ENCODE results near the gene ASB2.

The ASB2 gene

DNA sequence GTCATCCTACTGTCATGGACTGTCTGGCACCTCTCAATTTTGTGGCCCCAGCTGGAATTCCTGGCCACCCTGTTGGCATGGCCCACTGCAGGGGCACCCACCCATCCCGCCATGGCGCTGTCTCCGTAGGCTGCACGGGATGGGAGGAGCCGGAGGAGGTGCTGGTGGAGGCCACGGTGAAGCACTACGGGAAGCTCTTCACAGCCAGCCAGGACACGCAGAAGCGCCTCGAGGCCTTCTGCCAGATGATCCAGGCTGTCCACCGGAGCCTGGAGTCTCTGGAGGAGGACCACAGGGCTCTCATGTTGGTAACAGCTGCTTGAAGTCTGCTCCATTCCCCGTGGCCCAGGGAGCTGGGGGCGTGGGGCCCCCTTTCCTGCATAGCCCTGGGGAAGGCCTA lies 24.6 kb upstream of the ASB2 start:
- no peak for DNase-seq

DNA sequence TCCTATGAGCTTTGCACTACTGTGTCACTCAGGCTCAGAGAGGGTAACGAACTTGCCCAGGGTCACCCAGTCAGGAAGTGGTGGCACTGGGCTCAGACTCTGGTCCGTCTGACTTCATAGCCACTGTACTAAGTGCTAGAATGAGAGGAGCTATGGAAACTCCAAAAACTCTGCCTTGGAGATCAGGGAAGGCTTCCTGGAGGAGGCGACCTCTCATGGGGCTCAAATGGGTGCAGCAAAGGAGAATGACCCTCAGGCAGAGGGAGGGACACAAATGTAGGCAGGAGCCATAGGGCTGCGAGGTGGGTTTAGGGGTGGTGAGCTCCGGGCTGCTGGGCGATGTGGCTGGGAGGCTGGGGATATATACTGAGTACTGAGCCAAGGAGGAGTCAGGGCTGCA lies 23.9 kb upstream of the ASB2 start:
- DNase-seq: no peak

- no peak for DNase-seq
These were observed 23.2 kb upstream of the ASB2 start for GRCh38 chr14:93999573-93999972.

GRCh38 chr14:93998871-93999403 lies 22.6 kb upstream of the ASB2 start:
- DNase-seq: no peak

DNA sequence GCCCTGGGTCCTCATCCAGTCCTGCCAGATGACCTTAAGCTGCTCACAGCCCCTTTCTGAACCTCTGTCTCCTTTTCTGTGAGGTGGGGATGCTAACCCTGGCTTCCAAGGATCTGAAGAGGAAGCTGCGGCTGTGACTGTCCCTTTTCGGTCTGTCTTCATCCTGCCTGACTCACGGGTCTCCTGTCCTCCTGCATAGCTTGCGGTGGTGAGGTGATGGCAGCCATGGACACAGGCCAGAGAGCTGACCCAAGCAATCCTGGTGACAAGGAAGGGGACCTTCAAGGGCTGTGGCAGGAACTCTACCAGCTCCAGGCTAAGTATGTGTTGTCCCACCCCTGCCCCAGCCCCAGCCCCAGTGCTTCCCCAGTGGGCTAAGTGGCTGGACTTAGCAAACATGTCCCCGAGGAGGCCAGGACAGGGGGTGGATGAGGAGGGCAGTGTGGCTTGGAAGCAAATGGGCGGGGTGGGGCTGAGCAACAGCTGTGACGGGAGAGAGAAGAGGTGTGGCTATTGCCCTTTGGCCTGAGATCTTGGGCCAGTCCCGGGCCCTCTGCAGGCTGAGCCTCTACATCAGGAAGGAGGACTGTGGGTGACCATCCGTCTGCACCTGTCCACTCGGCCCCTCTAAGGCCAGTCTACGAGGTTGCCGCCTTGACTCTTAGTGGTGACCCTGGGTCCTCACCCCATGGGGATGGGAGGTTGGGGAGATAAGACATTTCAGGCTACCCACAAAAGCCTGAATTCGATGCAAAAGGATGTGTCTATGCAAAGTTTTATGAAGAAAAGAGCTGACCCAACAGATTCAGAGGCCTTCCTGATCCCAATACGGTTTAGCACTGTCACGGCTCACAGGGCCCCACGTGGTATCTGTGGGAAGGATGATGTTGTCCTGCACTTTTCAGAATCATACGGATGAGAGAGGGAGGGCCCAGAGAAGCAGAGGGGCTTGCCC lies 21.8 kb upstream of the ASB2 start:
- DNase-seq: no peak

DNA sequence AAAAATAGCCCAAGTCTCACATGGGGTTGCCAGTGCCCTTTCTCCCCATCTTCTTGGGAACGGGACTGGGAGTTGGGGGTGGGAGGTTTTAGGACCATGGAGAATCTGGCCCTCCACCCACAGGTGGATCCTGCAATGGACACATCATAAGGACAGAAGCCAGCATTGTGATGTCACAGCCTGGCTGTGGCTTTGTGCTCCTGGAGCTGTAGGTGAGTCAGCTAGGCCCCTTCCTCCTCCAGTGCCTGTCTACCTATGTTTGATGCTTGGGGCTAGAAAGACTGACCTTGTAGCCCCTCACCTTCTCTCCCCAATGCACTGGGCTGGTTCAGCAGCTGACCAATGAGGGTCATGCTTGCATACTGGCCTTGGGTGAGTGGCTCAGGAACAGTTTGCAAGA lies 20.7 kb upstream of the ASB2 start, which contains the start of gene CCDC197:
TSS of gene CCDC197 (plus strand) at position 220 of the 400 bp plus-strand sequence. CDS start 831 bp downstream, outside the sequence.
- DNase-seq: no peak

GRCh38 chr14:93996130-93996695 lies 19.8 kb upstream of the ASB2 start:
- no peak for DNase-seq

DNA sequence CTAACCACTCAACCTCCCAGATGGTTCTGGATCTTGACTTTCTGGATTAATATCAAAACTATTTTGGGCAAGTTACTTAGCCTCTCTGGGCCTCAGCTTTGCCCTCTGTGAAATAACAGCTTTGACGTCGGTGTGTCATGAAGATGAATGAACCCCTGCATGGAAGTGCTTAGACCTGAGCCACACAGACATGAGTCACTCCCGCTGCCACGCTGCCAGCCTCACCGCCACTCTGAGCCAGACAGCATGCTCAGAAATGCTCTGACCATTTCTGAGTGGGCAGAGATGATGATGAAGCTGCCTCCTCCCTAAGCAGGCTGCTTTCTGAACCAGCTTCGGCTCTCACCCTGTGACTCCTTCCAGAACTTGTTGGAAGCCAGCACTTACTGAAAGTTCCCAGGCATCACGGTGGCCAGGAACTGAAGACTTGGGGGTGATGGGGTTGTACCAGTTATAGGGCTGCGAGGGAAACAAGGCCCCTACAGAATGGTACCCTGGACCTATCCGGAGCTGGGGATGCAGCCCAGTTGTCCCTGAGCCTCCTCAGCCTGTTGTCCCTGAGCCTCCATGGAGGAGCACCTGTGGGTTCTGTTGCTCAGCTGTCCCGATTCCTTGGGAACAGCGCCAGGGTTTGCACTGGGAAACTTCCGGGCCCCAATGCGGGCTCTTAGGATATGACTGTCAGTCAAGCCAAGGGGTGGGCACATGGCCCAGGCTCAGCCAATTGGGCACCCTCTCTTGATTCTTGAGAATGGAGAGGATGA lies 18.7 kb upstream of the ASB2 start:
- peak; percentile 77 for DNase-seq

GRCh38 chr14:93993382-93993781 lies 17.0 kb upstream of the ASB2 start:
- no peak for DNase-seq

- DNase-seq: no peak
These were observed 15.3 kb upstream of the ASB2 start for GRCh38 chr14:93991649-93992048.

DNA sequence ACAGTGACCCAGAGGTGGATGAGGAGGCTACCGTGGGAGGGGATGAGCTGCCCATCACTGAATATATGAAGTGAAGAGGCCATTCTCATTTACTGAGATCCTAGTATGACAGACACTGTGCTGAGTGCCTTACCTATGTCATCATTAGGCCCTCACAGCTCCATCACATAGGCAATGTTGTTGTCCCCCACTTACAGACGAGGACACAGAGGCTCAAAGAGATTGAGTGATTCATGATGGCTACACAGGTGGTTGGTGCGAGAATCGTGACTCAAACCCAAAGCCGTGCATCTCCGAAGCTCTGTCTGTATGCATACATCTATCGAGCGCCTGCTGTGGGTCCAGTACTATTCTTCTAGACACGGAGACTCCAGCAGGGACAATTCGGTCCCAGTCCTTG lies 14.8 kb upstream of the ASB2 start:
- DNase-seq: no peak

- no peak for DNase-seq
These were observed 13.6 kb upstream of the ASB2 start for GRCh38 chr14:93989939-93990338.

- no peak for DNase-seq
These were observed 11.6 kb upstream of the ASB2 start for GRCh38 chr14:93987815-93988476.

DNA sequence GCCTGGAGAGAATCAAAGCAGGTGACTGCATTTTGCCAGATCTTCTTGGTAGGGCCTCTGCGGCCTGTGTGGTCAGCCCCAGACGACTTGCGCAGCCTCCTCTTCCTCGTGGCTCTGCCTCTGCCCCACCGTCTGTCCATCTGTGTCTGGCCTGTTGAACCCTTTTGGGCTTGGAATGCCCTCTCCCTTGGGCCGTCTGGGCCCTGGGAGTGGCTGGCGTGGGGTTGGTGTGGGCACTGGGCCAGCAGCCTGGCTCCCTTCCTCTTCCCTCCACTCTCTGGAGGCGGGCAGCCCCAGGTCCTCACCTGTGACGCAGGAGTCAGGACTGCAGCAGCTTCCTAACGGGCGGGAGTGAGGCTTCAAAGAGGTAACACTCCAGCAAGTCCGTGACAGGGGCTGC lies 11.0 kb upstream of the ASB2 start:
- DNase-seq: no peak

DNA sequence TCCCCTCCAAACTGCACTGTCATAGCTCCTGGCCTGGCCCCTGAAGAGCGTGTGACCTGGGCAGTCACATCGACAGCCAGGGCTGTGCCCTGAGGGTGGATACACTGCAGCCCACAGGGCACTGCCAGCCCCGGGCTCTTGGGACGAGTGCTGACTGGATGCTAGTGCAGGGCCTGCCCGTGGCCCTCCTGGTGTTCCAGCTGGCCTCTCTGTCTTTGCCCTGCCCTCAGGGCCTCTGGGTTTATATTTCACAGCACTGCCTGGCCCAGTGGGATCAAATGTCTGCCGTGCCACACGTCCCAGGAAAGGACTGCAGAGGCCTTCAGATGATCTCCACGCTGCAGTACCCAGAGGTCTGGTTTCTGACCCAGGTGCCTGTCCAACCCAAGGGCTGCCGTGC lies 10.6 kb upstream of the ASB2 start:
- DNase-seq: no peak

- no peak for DNase-seq
These were observed 8.6 kb upstream of the ASB2 start for GRCh38 chr14:93984987-93985410.

GRCh38 chr14:93984070-93984469 lies 7.7 kb upstream of the ASB2 start:
- DNase-seq: no peak

DNA sequence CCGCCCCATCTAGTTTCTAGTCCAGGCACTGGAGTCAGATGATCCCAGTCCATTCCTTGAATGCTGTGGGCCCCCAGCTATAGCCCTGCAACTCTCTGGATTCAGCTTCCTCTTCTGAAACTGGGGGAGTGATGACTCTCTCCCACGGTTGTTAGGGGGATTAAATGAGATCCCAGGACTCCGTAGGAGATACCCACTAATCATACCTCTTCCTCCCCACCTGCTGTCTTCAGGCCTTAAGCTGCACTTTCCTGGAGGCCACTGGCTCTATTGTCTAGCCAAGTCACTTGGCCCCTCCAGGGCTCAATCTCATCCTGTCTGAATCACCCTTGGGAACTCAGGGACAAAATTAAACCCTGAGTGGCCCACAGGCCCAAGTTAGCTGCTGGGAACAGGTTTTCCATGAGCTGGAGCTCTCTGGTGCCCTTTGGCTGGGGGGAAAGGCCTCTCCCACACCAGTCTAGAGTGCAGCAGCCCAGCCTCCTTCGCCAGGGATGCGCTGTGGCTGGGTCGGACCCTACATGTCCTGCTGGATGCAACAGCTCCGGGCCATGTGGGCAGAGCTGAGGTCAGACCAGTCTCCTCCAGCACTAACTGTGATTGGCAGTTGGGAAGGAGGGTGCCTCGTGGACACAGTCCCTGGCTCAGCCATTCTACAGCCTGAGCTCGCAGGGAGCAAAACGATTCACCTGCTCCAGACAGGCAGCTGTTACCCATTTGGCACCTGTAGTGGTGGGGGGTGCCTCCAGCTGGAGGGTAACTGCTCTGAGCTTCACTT lies 6.0 kb upstream of the ASB2 start:
- DNase-seq: no peak

- DNase-seq: no peak
These were observed 5.2 kb upstream of the ASB2 start for GRCh38 chr14:93981316-93982229.

- no peak for DNase-seq
These were observed 4.3 kb upstream of the ASB2 start for GRCh38 chr14:93980456-93981201.

Measured in stimulated activated CD8-positive, alpha-beta memory T cell treated with anti-CD3 and anti-CD28 coated beads, Interleukin-4, amount 100 ng/mL, for 48 hours (primary cell).